ENCODE data around the gene ICA1L. TPM values are rescaled to one million over a fixed set of nuclear protein-coding genes. Genes with fewer than 3 reads are reported as not detected.

Gene ICA1L
- total RNA-seq, 1 donor from 2014 or later: 4.1 TPM

DNA sequence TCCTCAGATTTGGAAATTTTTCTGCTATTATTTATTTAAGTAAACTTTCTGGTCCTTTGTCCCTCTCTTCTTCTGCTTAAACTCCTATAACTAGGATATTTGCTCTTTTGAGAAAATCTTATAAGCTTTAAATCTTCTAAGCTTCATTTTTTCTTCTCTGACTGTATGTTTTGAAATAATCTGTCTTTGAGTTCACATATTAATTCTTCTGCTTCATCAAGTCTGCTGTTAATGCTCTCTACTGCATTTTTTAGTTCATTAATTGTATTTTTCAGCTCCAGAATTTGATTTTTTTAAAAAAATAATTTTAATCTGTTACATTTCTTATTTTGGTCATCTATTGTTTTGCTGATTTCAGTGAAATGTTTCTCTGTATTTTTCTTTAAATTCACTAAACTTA, 28.9 kb downstream of the ICA1L start:
- DNase-seq (ENCODE audit: low spot score): no peak
- no peak overlapping the region for H3K4me3 Mint-ChIP-seq (ENCODE audit: unreplicated experiment)
- no peaks in the 10 kb centered on the region for H3K9me3 Mint-ChIP-seq (ENCODE audit: unreplicated experiment)
- TF ChIP-seq, protein P1, sequence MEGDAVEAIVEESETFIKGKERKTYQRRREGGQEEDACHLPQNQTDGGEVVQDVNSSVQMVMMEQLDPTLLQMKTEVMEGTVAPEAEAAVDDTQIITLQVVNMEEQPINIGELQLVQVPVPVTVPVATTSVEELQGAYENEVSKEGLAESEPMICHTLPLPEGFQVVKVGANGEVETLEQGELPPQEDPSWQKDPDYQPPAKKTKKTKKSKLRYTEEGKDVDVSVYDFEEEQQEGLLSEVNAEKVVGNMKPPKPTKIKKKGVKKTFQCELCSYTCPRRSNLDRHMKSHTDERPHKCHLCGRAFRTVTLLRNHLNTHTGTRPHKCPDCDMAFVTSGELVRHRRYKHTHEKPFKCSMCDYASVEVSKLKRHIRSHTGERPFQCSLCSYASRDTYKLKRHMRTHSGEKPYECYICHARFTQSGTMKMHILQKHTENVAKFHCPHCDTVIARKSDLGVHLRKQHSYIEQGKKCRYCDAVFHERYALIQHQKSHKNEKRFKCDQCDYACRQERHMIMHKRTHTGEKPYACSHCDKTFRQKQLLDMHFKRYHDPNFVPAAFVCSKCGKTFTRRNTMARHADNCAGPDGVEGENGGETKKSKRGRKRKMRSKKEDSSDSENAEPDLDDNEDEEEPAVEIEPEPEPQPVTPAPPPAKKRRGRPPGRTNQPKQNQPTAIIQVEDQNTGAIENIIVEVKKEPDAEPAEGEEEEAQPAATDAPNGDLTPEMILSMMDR (IDR thresholded peaks at IDR 0.05; ENCODE audit: unreplicated experiment): no peak
- no peaks in the 10 kb centered on the region for H3K4me1 Mint-ChIP-seq (ENCODE audit: unreplicated experiment)
- H3K27me3 Mint-ChIP-seq (ENCODE audit: unreplicated experiment): peaks cover 2% of the 10 kb centered on the region
- no peak overlapping the region for H3K27ac Mint-ChIP-seq (ENCODE audit: unreplicated experiment)
- H3K36me3 Mint-ChIP-seq (ENCODE audit: low read depth, unreplicated experiment): peaks cover 4% of the 10 kb centered on the region

DNA sequence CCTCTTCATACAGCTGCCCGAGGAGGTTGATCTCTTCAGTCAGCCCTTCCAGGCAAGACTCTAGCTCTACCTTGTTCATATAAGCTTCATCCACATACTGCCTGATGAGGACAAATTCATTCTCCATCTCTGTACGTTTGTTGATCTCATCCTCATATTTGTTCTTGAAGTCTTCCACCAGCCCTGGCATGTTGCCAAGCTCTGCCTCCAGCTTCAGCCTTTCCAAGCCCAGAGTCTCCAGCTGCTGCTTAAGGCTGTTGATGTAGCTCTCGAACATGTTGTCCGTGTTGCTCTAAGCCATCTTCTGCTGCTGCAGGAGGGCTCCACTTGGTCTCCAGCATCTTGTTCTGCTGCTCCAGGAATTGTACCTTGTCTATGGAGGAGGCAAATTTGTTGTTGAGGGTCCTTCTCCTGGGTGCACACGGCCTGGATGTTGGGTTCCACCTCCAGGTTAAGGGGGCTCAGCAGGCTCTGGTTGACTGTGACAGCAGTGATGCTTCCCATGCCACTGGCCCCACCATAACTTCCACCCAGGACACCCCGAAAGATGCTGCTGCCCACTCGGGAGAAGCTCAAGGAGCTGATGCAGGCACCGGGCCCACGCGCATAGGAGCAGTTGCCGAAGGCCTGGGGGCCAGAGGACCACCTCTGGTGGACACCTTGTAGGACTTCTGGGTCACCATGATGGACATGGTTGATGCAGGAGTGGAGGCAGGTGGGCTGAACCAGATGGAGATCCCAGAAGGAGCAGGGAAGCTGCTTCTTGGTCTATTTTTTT, 30.3 kb downstream of the ICA1L start:
- Mint-ChIP-seq H3K27me3 (ENCODE audit: unreplicated experiment) (peaks cover 2% of the 10 kb centered on the region), H3K36me3 (ENCODE audit: low read depth, unreplicated experiment) (peaks cover 4% of the 10 kb centered on the region), H3K27ac (ENCODE audit: unreplicated experiment) (no peak overlapping the region)

DNA sequence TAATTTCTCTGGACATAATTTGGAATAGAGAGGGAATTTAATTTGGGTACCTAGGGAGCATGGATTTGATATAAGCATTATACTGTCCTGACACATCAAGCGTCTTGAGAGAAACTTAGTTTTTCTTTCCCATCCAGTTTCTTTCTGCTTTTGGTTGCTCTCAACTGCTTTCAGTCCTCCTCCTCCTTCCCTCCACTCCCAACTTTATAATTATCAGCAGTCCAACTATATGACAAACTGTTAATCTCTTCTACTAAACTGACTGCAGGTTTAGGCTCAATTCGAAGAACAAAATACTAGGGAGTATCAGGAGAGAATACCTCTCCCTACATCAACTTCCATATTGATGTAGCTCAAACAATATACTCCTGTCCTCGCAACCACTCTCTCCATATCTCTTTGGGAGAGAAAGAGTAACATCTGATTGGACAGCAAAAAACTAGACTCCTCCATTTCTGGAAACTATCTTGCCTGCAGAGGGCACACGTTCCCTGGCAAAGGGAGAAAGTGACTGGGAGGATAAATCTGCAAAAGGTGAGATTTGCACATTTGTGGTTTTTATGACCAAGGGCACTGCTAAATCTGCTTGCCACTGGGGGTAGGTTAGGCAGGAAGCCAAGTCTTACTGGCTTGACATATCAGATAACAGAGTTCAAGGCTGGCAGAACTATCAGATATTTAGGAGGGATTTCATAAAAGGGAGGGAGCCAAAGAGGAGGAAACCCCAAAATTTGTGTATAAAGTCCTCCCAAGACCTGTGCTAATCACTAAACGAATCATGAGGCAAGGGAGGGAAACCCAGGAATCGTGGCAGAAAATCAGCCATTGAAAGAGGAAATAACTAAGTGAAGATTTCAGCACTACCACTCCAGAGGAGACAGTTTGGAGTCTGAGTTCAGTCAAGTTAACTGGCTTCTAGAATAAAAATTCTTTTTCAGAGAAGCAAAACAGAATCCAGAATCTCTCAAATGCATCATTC, 40.0 kb downstream of the ICA1L start:
- peak; percentile 41 for DNase-seq (ENCODE audit: low spot score)
- H3K4me1 Mint-ChIP-seq (ENCODE audit: unreplicated experiment): peaks cover 4% of the 10 kb centered on the region
- no peak overlapping the region for H3K4me3 Mint-ChIP-seq (ENCODE audit: unreplicated experiment)
- TF ChIP-seq, protein P1 (IDR thresholded peaks at IDR 0.05; ENCODE audit: unreplicated experiment): no peak
- H3K9me3 Mint-ChIP-seq (ENCODE audit: unreplicated experiment): no peaks in the 10 kb centered on the region
- H3K36me3 Mint-ChIP-seq (ENCODE audit: low read depth, unreplicated experiment): no peaks in the 10 kb centered on the region
- no peak overlapping the region for H3K27ac Mint-ChIP-seq (ENCODE audit: unreplicated experiment)
- H3K27me3 Mint-ChIP-seq (ENCODE audit: unreplicated experiment): no peaks in the 10 kb centered on the region

More for the DNA sequence above, 30.3 kb downstream of the ICA1L start:
- Mint-ChIP-seq H3K9me3 (ENCODE audit: unreplicated experiment) (no peaks in the 10 kb centered on the region), H3K4me3 (ENCODE audit: unreplicated experiment) (no peak overlapping the region), H3K4me1 (ENCODE audit: unreplicated experiment) (no peaks in the 10 kb centered on the region)
- TF ChIP-seq, protein P1 (IDR thresholded peaks at IDR 0.05; ENCODE audit: unreplicated experiment): no peak
- no peak for DNase-seq (ENCODE audit: low spot score)

DNA sequence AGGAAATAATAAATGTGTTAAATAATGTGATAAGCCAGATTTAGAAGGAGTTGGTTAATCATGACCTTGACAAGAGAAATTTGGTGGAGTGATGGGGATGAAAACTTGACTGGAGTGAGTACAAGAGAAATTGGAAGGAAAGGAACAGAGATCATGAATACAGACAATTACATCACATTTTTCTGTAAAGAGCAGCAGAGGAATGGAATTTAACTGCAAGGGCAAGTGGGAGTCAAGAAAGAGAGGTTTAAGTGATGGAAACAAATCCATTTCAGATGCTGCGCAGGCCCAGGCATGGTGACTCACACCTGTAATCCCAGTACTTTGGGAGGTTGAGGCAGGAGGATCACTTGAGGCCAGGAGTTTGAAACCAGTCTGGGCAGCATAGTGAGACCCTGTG, 46.7 kb downstream of the ICA1L start:
- peaks cover 2% of the 10 kb centered on the region for H3K4me1 Mint-ChIP-seq (ENCODE audit: unreplicated experiment)
- TF ChIP-seq, protein P1 (IDR thresholded peaks at IDR 0.05; ENCODE audit: unreplicated experiment): no peak
- H3K36me3 Mint-ChIP-seq (ENCODE audit: low read depth, unreplicated experiment): no peaks in the 10 kb centered on the region
- H3K9me3 Mint-ChIP-seq (ENCODE audit: unreplicated experiment): no peaks in the 10 kb centered on the region
- H3K27ac Mint-ChIP-seq (ENCODE audit: unreplicated experiment): no peak overlapping the region
- no peak for DNase-seq (ENCODE audit: low spot score)
- H3K27me3 Mint-ChIP-seq (ENCODE audit: unreplicated experiment): no peaks in the 10 kb centered on the region
- no peak overlapping the region for H3K4me3 Mint-ChIP-seq (ENCODE audit: unreplicated experiment)

All from endothelial cell (in vitro differentiated cells).